Measurements from ENCODE around the gene RREB1.

- TF ChIP-seq CTCF (conservative IDR thresholded peaks at IDR 0.05 in 1 of 2, IDR thresholded peaks at IDR 0.05 in 1 of 2; ENCODE audit: extremely low read depth in 1 of 2, insufficient read depth in 1 of 2, low read depth in 1 of 2, low read length in 2 of 2): no peak
- TF ChIP-seq EZH2 (IDR thresholded peaks at IDR 0.05; ENCODE audit: borderline replicate concordance, low read length): no peak
Observed at GRCh38 chr6:7202950-7203349, 95.2 kb downstream of the RREB1 start.
